Measurements from ENCODE around the gene HRH1. TPM values are rescaled to one million over a fixed set of nuclear protein-coding genes. Genes with fewer than 3 reads are reported as not detected.
"Not testable (repeated sequence)": the region's sequence is repeated elsewhere in the genome, so short reads cannot be mapped to it uniquely, and the experiment has no call there.

Gene HRH1
- total RNA-seq, 2 donors from 2014 or later, result 4.6 TPM

DNA sequence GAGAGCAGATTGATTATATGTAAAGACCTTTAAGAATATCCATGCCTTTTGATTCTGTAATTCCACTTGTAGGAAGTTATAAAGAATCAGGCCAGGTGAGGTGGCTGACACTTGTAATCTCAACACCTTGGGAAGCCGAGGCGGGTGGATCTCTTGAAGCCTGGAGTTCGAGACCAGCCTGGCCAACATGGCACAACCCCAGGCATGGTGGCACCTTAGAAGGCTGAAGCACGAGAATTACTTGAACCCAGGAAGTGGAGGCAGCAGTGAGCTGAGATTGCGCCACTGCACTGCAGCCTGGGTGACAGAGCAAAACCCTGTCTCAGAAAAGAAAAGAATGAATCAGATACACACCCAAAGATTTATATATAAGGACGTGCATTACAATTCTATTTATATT is 33.9 kb downstream of the HRH1 start:
- no peaks in the 10 kb centered on the region for H3K4me1 Mint-ChIP-seq (ENCODE audit: low read depth)
- H3K9me3 Mint-ChIP-seq, result peaks cover 0 to 1% of the 10 kb centered on the region in 2 donors
- ATAC-seq (replicated peaks in 1 of 2), result no peak
- H3K27me3 Mint-ChIP-seq (ENCODE audit: low read depth), result peaks cover 25% of the 10 kb centered on the region
- no peak for DNase-seq
- no peaks in the 10 kb centered on the region for H3K36me3 Mint-ChIP-seq (ENCODE audit: insufficient read depth in 2 of 2)
- no peak overlapping the region for H3K4me3 Mint-ChIP-seq
- no peak overlapping the region for H3K27ac Mint-ChIP-seq

DNA sequence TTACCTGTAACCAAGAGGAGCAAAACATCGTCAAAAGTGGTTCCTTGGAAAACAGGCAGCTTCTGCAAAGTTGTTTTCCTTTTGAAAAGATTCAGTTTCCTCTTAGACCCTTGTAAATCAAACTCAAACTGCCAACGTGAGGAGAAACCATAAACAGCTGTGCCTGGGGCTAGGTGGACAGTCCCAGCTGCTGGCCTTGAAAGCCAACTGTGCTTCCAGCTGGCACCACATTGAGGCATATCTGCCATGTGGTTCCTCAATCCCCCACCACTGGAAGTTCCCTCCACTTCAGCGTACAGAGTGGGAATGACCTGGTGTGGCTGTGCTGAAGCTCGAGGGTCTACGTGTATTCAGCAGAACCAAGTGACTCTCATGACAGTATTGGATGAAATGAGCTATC is 40.9 kb downstream of the HRH1 start:
- Mint-ChIP-seq H3K9me3 (peaks cover 0 to 3% of the 10 kb centered on the region in 2 donors), H3K4me1 (ENCODE audit: low read depth) (peaks cover 33% of the 10 kb centered on the region), H3K27ac (no peak overlapping the region), H3K27me3 (ENCODE audit: low read depth) (peaks cover 21% of the 10 kb centered on the region), H3K36me3 (ENCODE audit: insufficient read depth in 2 of 2) (peaks cover 0 to 2% of the 10 kb centered on the region in 2 donors), H3K4me3 (peak overlapping the region in 1 of 2 donors; percentile 79)
- DNase-seq (no peak), ATAC-seq (replicated peaks in 1 of 2) (peak in 1 of 2 donors; percentile 15)

DNA sequence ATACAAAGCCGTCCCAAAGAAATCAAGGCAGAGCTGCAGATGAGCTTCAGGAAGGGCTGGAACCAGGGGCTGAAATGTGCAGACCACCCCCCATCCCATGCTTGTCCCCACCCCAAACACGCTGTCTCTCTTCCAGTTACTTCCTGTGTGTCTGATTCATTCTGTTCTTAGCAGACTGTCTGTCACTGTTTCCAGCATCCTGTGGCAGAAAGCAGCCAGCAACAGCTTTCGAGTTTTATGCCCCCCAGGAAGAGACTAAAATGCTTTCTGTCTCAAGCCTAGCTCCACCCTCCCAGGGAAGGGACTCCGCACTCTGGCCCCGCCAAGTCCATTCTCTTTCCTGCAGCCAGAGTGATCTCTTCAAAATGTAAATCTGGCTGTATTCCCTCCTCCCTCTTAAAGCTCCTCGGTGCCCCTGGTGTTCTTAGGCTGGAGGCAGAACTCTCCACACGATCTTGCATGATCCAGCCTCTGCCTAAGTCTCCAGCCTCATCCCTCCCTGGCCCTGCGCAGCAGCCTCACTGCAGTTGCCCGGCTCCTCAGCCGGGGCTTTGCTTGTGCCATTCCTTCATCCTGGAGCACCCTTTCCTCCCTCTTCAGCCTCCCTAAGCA is 41.5 kb downstream of the HRH1 start:
- Mint-ChIP-seq H3K36me3 (ENCODE audit: insufficient read depth in 2 of 2) (peaks cover 0 to 2% of the 10 kb centered on the region in 2 donors), H3K4me3 (peak overlapping the region; percentile 79 to 83), H3K27ac (peak overlapping the region; percentile 62), H3K27me3 (ENCODE audit: low read depth) (peaks cover 21% of the 10 kb centered on the region), H3K9me3 (peaks cover 0 to 3% of the 10 kb centered on the region in 2 donors), H3K4me1 (ENCODE audit: low read depth) (peaks cover 33% of the 10 kb centered on the region)
- ATAC-seq (replicated peaks in 1 of 2) (peak; percentile 85 to 90), DNase-seq (peak; percentile 25 to 39)

DNA sequence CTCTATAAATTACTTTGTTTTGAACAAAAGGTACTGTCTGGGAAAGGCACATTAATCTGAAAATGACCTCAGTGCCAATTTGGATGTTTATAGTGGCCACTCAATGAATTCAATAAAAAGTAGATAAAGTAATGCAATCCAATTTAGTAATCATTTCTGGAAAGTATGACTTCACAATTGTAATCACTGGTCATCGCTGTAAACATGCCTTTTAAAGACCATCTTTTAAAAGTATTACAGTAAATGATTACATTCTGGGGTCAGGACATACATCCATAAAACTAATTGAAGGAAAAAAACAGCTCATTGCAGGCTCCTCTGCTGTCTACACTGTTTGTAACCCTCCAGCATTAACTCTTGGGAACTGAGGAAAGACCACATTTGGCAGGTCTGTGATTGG is 43.2 kb downstream of the HRH1 start:
- peaks cover 0 to 3% of the 10 kb centered on the region in 2 donors for H3K9me3 Mint-ChIP-seq
- H3K4me1 Mint-ChIP-seq (ENCODE audit: low read depth), result peaks cover 33% of the 10 kb centered on the region
- ATAC-seq (replicated peaks in 1 of 2), result no peak
- DNase-seq, result no peak
- H3K4me3 Mint-ChIP-seq, result no peak overlapping the region
- H3K36me3 Mint-ChIP-seq (ENCODE audit: insufficient read depth in 2 of 2), result peaks cover 0 to 2% of the 10 kb centered on the region in 2 donors
- H3K27ac Mint-ChIP-seq, result no peak overlapping the region
- peaks cover 30% of the 10 kb centered on the region for H3K27me3 Mint-ChIP-seq (ENCODE audit: low read depth)

DNA sequence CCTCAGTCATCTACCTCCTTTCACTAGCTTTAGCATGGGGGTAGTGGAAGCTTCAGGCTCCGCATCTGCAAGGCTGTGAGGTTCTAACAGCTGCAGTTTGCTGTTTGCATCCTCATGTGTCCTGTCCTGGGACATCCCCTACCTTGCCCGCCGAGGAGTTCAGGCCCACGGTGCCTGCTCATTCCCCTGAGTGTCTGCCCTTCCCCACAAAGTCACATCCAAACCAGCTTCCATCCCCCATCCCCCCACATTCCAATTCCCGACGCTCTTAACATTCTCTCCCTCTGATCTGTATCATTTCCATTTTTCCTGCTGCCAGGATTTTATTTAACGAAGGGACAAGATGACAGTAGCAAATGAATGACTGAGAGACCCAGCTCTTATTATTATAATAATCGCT is 43.8 kb downstream of the HRH1 start:
- Mint-ChIP-seq H3K4me1 (ENCODE audit: low read depth) (peaks cover 33% of the 10 kb centered on the region), H3K4me3 (no peak overlapping the region), H3K27ac (no peak overlapping the region), H3K36me3 (ENCODE audit: insufficient read depth in 2 of 2) (peaks cover 0 to 2% of the 10 kb centered on the region in 2 donors), H3K27me3 (ENCODE audit: low read depth) (peaks cover 35% of the 10 kb centered on the region), H3K9me3 (peaks cover 0 to 2% of the 10 kb centered on the region in 2 donors)
- DNase-seq (no peak), ATAC-seq (replicated peaks in 1 of 2) (no peak)

DNA sequence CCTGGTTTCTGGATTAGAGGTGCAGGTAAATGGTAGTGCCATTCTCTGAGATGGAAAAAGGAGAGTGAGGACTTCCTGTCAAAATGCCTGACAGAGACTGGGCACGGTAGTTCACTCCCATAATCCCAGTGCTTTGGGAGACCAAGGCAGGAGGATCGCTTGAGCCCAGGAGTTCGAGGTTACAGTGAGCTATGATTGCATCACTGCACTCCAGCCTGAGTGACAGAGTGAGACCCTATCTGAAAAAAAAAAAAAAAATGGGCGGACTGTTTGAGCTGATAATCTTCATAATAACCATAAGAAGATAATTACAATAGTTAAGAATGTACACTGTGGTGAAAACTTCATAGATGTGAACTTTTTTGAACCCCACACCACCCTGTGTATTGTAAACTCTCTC is 44.2 kb downstream of the HRH1 start:
- ATAC-seq (replicated peaks in 1 of 2) (no peak), DNase-seq (no peak)

DNA sequence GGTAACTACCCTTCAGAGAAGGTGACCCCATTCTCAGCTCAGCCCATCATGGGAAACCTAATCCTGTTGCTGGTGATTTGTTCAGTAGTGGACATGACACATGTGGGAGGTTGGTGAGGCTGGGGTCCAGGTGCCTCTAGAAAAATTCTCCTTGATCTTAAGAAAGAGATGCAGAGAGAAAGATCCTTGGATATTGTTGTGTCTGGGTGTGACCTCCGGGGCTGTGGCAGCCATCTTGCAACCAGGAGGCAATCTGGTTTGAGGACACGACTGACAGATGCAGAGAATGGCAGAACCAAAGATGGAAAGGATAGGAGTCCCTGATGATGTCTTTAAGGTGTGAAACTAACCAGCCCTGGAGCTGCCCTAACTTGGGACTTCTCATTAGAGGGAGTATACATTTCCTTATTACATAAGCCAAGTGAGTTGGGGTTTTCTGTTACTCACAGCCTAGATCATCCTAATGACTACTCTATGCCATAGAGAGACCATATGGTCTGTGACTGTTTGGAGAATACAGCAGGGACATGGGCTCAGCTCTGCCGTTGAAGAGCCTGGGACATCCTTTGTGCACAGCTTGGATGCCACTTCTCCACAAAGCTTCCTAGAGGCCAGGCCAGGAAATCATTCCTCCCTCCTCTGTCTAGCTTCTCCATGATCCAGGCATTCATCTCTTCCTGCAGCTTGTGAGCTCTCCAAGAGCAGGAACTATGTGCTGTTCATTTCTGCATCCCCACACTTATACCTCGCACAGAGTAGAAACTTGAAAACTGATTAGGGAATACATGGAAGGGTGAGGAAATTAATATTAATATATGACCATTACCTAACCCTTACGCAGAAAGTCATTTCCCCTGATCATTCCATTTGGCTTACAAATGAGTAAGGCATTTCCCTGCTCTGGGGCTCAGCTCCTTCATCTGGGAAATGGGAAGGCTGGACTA is 45.9 kb downstream of the HRH1 start:
- ATAC-seq (replicated peaks in 1 of 2), result no peak
- H3K4me1 Mint-ChIP-seq (ENCODE audit: low read depth), result peaks cover 25% of the 10 kb centered on the region
- H3K9me3 Mint-ChIP-seq, result no peaks in the 10 kb centered on the region
- no peak overlapping the region for H3K27ac Mint-ChIP-seq
- no peaks in the 10 kb centered on the region for H3K36me3 Mint-ChIP-seq (ENCODE audit: insufficient read depth in 2 of 2)
- peaks cover 50% of the 10 kb centered on the region for H3K27me3 Mint-ChIP-seq (ENCODE audit: low read depth)
- no peak for DNase-seq
- H3K4me3 Mint-ChIP-seq, result no peak overlapping the region

More for the DNA sequence above, 44.2 kb downstream of the HRH1 start:
- Mint-ChIP-seq H3K4me3 (no peak overlapping the region), H3K9me3 (peaks cover 0 to 2% of the 10 kb centered on the region in 2 donors), H3K36me3 (ENCODE audit: insufficient read depth in 2 of 2) (peaks cover 0 to 2% of the 10 kb centered on the region in 2 donors), H3K4me1 (ENCODE audit: low read depth) (peaks cover 33% of the 10 kb centered on the region), H3K27me3 (ENCODE audit: low read depth) (peaks cover 38% of the 10 kb centered on the region), H3K27ac (no peak overlapping the region)

DNA sequence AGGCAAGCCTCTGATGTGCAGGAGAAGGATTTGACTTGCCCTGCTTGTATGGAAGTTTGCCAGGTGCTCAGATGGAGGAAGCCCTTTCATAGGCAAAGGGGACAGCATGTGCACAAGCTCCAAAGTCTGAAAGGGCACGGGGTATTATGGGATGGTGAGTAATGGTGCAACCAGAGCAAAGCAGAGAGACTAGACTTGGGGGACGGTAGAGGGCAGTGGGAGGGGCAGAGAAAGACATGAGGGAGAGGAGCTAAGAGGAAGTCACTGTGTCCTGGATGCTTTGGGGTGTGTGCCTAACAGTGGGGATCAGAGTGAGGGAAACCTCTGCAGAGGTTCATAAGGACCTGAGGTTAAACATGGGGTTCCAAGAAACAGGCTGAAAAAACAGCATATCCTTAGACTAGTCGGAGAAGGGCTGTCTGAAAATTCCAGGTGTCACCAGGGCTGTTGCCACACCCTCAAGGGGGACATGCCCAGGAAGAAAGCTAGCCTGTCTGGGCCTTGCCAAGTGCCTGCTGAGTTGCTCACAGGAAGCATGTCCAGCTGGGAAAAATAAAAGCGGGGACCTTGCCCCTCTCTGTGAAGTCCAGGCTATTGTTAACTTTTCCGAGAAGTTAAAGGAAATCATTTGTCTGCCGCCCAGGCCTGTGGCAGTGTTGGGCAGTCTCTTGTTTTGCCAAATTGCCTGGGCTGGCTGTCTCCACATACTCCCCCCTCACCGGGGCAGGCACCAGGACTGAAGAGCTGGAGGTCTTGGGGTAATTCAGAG is 47.1 kb downstream of the HRH1 start:
- no peak overlapping the region for H3K4me3 Mint-ChIP-seq
- peaks cover 13% of the 10 kb centered on the region for H3K4me1 Mint-ChIP-seq (ENCODE audit: low read depth)
- H3K27me3 Mint-ChIP-seq (ENCODE audit: low read depth), result peaks cover 55% of the 10 kb centered on the region
- DNase-seq (no peak), ATAC-seq (replicated peaks in 1 of 2) (no peak)
- no peaks in the 10 kb centered on the region for H3K36me3 Mint-ChIP-seq (ENCODE audit: insufficient read depth in 2 of 2)
- no peak overlapping the region for H3K27ac Mint-ChIP-seq
- no peaks in the 10 kb centered on the region for H3K9me3 Mint-ChIP-seq

DNA sequence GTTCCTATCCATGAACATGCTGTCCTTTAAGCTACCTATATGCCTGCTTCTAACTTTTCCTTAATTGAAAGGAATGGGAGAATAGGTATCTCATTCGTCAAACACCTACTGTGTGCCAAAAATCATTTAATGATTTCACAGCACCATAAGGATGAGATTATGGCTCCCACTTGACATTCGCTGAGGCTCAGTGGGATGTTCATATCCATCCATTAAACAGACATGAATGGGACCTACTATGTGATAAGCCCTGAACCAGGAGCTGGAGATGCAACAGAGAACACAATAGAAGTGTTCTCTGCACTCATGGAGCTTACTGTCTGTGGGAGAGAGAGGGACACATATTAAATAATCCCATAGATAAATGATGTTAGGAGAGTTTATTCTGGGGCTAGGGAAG is 49.7 kb downstream of the HRH1 start:
- Mint-ChIP-seq H3K36me3 (ENCODE audit: insufficient read depth in 2 of 2) (no peaks in the 10 kb centered on the region), H3K4me3 (no peak overlapping the region), H3K27me3 (ENCODE audit: low read depth) (peaks cover 58% of the 10 kb centered on the region), H3K4me1 (ENCODE audit: low read depth) (peaks cover 5% of the 10 kb centered on the region), H3K9me3 (no peaks in the 10 kb centered on the region), H3K27ac (no peak overlapping the region)
- ATAC-seq (replicated peaks in 1 of 2) (no peak), DNase-seq (no peak)

DNA sequence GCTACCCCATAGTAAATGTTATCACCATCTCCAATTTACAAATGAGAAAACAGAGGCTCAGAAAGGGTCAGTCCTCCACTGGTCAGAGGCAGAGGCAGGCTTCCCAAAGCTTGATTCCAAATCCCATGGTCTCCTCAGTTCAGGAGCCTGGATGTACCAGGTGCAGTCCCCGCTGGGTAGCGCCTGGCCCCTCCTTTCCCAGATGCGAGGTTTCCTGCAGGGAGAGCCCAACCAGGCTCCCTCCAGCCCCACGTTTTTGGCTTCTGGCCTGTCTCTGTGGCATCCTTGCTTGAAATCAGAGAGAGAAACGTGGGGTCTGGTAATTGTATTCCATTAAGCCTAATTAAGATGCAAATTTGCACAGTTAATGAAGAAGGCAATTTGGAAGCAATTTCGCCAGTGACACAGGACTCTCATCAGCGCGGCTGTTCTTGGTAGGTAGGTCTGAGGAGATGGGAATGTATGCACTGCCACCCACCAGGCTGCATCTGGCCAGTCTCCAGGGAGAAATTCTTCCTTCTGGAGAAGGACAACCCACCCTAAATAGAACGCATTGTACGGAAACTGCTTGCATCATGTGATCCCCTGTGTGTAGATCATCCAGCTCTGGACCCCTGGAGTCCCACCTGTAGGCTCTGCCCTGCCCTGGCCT is 50.5 kb downstream of the HRH1 start:
- ATAC-seq (replicated peaks in 1 of 2) (no peak), DNase-seq (no peak)
- Mint-ChIP-seq H3K4me1 (ENCODE audit: low read depth) (no peaks in the 10 kb centered on the region), H3K27ac (no peak overlapping the region), H3K4me3 (no peak overlapping the region), H3K9me3 (no peaks in the 10 kb centered on the region), H3K27me3 (ENCODE audit: low read depth) (peaks cover 57% of the 10 kb centered on the region), H3K36me3 (ENCODE audit: insufficient read depth in 2 of 2) (no peaks in the 10 kb centered on the region)

DNA sequence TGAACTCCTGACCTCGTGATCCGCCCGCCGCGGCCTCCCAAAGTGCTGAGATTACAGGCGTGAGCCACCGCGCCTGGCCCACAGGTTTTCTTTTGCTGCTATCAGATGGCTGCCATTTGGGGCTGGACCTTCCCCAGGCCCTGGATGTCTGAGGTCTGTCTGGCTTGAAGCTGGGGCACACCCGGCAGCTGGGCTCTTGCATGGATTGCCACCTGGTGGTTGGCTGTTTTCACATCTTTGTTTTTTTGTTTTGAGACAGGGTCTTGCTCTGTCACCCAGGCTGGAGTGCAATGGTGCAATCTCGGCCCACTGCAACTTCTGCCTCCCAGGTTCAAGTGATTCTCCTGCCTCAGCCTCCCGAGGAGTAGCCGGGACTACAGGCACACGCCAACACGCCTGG is 51.6 kb downstream of the HRH1 start:
- not testable (repeated sequence) for H3K4me1 Mint-ChIP-seq (ENCODE audit: low read depth); H3K4me3 Mint-ChIP-seq; ATAC-seq (replicated peaks in 1 of 2); H3K36me3 Mint-ChIP-seq (ENCODE audit: insufficient read depth in 2 of 2); H3K27ac Mint-ChIP-seq; H3K9me3 Mint-ChIP-seq; DNase-seq
- peaks cover 62% of the 10 kb centered on the region for H3K27me3 Mint-ChIP-seq (ENCODE audit: low read depth)

DNA sequence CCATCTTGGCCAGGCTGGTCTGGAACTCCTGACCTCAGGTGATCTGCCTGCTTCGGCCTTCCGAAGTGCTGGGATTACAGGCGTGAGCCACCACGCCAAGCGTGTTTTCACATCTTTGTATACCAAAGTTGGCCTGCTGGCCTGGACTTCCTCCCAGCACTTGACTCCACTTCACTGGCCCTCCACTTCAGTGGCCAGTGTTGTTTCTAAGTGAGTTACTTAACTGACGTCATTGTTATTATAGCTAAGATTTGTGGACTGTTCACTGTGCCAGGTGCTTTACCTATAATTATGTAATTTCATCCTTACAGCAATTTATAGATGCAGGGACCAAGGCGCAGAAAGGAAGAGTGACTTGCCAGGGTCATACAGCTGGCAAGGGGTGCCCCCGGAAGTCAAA is 52.0 kb downstream of the HRH1 start:
- no peaks in the 10 kb centered on the region for H3K9me3 Mint-ChIP-seq

More for the DNA sequence above, 52.0 kb downstream of the HRH1 start:
- no peaks in the 10 kb centered on the region for H3K4me1 Mint-ChIP-seq (ENCODE audit: low read depth)
- H3K36me3 Mint-ChIP-seq (ENCODE audit: insufficient read depth in 2 of 2), result no peaks in the 10 kb centered on the region
- no peak for DNase-seq
- H3K27me3 Mint-ChIP-seq (ENCODE audit: low read depth), result peaks cover 62% of the 10 kb centered on the region
- no peak overlapping the region for H3K27ac Mint-ChIP-seq
- no peak for ATAC-seq (replicated peaks in 1 of 2)
- H3K4me3 Mint-ChIP-seq, result no peak overlapping the region

Data from activated T-cell treated with anti-CD3 and anti-CD28 coated beads, Interleukin-2, amount 50 U/mL, for 72 hours (primary cell).